H9 (cell line): ENCODE results near the gene PPM1G. TPM values are rescaled to one million over a fixed set of nuclear protein-coding genes. Genes with fewer than 3 reads are reported as not detected.
A peak's percentile ranks its signal among the peaks of the same experiment; 100 is the strongest.

Source experiments
- DNase-seq: peaks from one replicate; pipeline ENCODE4 v3.0.0-alpha.2; 2017
- H2AFZ ChIP-seq: one replicate; pipeline ENCODE4 v1.6.1; 2013; ENCODE audit warnings: mild to moderate bottlenecking, low read length, control low read depth, moderate library complexity
- H2AK5ac ChIP-seq: 2 replicates; pipeline ENCODE4 v1.6.1; 2013; ENCODE audit warnings: low read length, control low read depth, mixed read lengths; ENCODE audit not compliant: insufficient read length
- H2BK120ac ChIP-seq: one replicate; pipeline ENCODE4 v1.6.1; 2013; ENCODE audit warnings: low read depth, mild to moderate bottlenecking, low read length, control low read depth, inconsistent platforms; ENCODE audit not compliant: poor library complexity, severe bottlenecking
- H2BK12ac ChIP-seq: 2 replicates; pipeline ENCODE4 v1.6.1; 2013; ENCODE audit warnings: low read length, control low read depth, mixed read lengths, low read depth; ENCODE audit not compliant: insufficient read length
- H2BK15ac ChIP-seq: 2 replicates; pipeline ENCODE4 v1.6.1; 2013; ENCODE audit warnings: low read depth, low read length, control low read depth
- H2BK20ac ChIP-seq: one replicate; pipeline ENCODE4 v1.6.1; 2013; ENCODE audit warnings: low read depth, mild to moderate bottlenecking, low read length, control low read depth, inconsistent platforms; ENCODE audit not compliant: poor library complexity, severe bottlenecking
- H2BK5ac ChIP-seq: 2 replicates; pipeline ENCODE4 v1.6.1; 2013; ENCODE audit warnings: low read length, control low read depth, mixed read lengths; ENCODE audit not compliant: insufficient read length
- H3K14ac ChIP-seq: 2 replicates; pipeline ENCODE4 v1.6.1; 2013; ENCODE audit warnings: low read length, control low read depth; ENCODE audit not compliant: insufficient read depth
- H3K18ac ChIP-seq: 2 replicates; pipeline ENCODE4 v1.6.1; 2013; ENCODE audit warnings: low read depth, mild to moderate bottlenecking, mixed read lengths, low read length, control low read depth; ENCODE audit not compliant: insufficient read length
- H3K23ac ChIP-seq: 2 replicates; pipeline ENCODE4 v1.6.1; 2013; ENCODE audit warnings: low read length, control low read depth, mixed read lengths, low read depth; ENCODE audit not compliant: insufficient read length
- H3K23me2 ChIP-seq: 2 replicates; pipeline ENCODE4 v1.6.1; 2013; ENCODE audit warnings: low read depth, mild to moderate bottlenecking, mixed read lengths, low read length, control low read depth; ENCODE audit not compliant: insufficient read length, poor library complexity, severe bottlenecking
- H3K27ac ChIP-seq: 2 replicates; pipeline ENCODE4 v1.5.1; 2013; ENCODE audit warnings: low read length, control low read depth, mixed read lengths, low read depth; ENCODE audit not compliant: insufficient read length
- H3K27me3 ChIP-seq: 2 replicates; pipeline ENCODE4 v1.6.1; 2013; ENCODE audit warnings: low read length, control low read depth, inconsistent platforms; ENCODE audit not compliant: insufficient read depth
- H3K4ac ChIP-seq: 2 replicates; pipeline ENCODE4 v1.6.1; 2013; ENCODE audit warnings: low read depth, mild to moderate bottlenecking, control low read depth, inconsistent platforms, low read length, moderate library complexity
- H3K4me1 ChIP-seq: 2 replicates; pipeline ENCODE4 v1.6.1; 2013; ENCODE audit warnings: low read length, control low read depth, inconsistent platforms; ENCODE audit not compliant: insufficient read depth
- H3K4me2 ChIP-seq: 2 replicates; pipeline ENCODE4 v1.6.1; 2013; ENCODE audit warnings: low read length, control low read depth, mixed read lengths; ENCODE audit not compliant: insufficient read length, insufficient read depth
- H3K56ac ChIP-seq: 2 replicates; pipeline ENCODE4 v1.6.1; 2013; ENCODE audit warnings: low read depth, mild to moderate bottlenecking, mixed read lengths, low read length, control low read depth; ENCODE audit not compliant: insufficient read length
- H3K79me1 ChIP-seq: 2 replicates; pipeline ENCODE4 v1.6.1; 2013; ENCODE audit warnings: low read depth, mild to moderate bottlenecking, moderate library complexity, low read length, control low read depth, inconsistent platforms; ENCODE audit not compliant: insufficient read depth, poor library complexity, severe bottlenecking
- H3K79me2 ChIP-seq: 2 replicates; pipeline ENCODE4 v1.6.1; 2013; ENCODE audit warnings: low read length, control low read depth, inconsistent platforms; ENCODE audit not compliant: insufficient read depth
- H3K9ac ChIP-seq: 2 replicates; pipeline ENCODE4 v1.6.1; 2013; ENCODE audit warnings: low read length, control low read depth, mixed read lengths; ENCODE audit not compliant: insufficient read length; ENCODE audit errors: extremely low read depth
- H3K9me3 ChIP-seq: one replicate; pipeline ENCODE4 v1.6.1; 2013; ENCODE audit warnings: low read depth, low read length, inconsistent platforms; ENCODE audit not compliant: control insufficient read depth
- H3T11ph ChIP-seq: one replicate; pipeline ENCODE4 v1.6.1; 2013; ENCODE audit warnings: mild to moderate bottlenecking, low read length, control low read depth, inconsistent platforms
- H4K20me1 ChIP-seq: one replicate; pipeline ENCODE4 v1.6.1; 2013; ENCODE audit not compliant: control insufficient read depth, insufficient read length, insufficient read depth
- H4K5ac ChIP-seq: 2 replicates; pipeline ENCODE4 v1.6.1; 2013; ENCODE audit warnings: low read depth, mild to moderate bottlenecking, mixed read lengths, low read length, control low read depth; ENCODE audit not compliant: insufficient read length
- H4K8ac ChIP-seq: replicated peaks from 2 replicates; pipeline ENCODE4 v1.6.1; 2013; ENCODE audit warnings: low read length, control low read depth, mixed read lengths, low read depth; ENCODE audit not compliant: insufficient read length
- H4K91ac ChIP-seq: 2 replicates; pipeline ENCODE4 v1.6.1; 2013; ENCODE audit warnings: low read depth, mild to moderate bottlenecking, moderate library complexity, mixed read lengths, low read length, control low read depth; ENCODE audit not compliant: insufficient read length
- H3K27ac Mint-ChIP-seq, 3 experiments: 2 replicates in 2 of 3; 3 replicates in 1 of 3; pipeline ENCODE4 v1.8.0; 2020 to 2021; ENCODE audit warnings: mixed read lengths in 3 of 3, mild to moderate bottlenecking in 1 of 3, moderate library complexity in 1 of 3
- H3K27me3 Mint-ChIP-seq: 2 replicates; pipeline ENCODE4 v1.8.0; 2021; ENCODE audit warnings: low read depth, mild to moderate bottlenecking, moderate library complexity, mixed read lengths
- H3K36me3 Mint-ChIP-seq, 3 experiments: 2 replicates in 2 of 3; 3 replicates in 1 of 3; pipeline ENCODE4 v1.8.0; 2020 to 2021; ENCODE audit warnings: low read depth in 3 of 3, mixed read lengths in 3 of 3; ENCODE audit not compliant: insufficient read depth in 1 of 3
- H3K4me1 Mint-ChIP-seq, 2 experiments: 2 replicates each; pipeline ENCODE4 v1.8.0; 2020; ENCODE audit warnings: mixed read lengths in 2 of 2
- H3K4me3 Mint-ChIP-seq, 2 experiments: 2 replicates in 1 of 2; 3 replicates in 1 of 2; pipeline ENCODE4 v1.8.0; 2020 to 2021; ENCODE audit warnings: mild to moderate bottlenecking in 2 of 2, mixed read lengths in 2 of 2, moderate library complexity in 1 of 2
- H3K9me3 Mint-ChIP-seq, 2 experiments: 2 replicates in 1 of 2; 3 replicates in 1 of 2; pipeline ENCODE4 v1.8.0; 2020; ENCODE audit warnings: mild to moderate bottlenecking in 2 of 2, mixed read lengths in 2 of 2, moderate library complexity in 1 of 2
- CTCF ChIP-seq: fragments of 200-600 bp; sonication (generic); conservative IDR thresholded peaks from 3 replicates; pipeline ENCODE4 v1.8.0; 2021; ENCODE audit warnings: antibody characterized with exemption, mild to moderate bottlenecking
- WGBS: extraction: QIAGEN DNeasy Blood & Tissue Kit; methylation state at CpG from one replicate; pipeline ENCODE4 v1.1.7; 2013; ENCODE audit warnings: missing lambda C conversion rate, low lambda C conversion rate, mixed read lengths; ENCODE audit not compliant: insufficient read length; ENCODE audit errors: extremely low coverage; 5-methylcytosine and 5-hydroxymethylcytosine counted together
- total RNA-seq: library from RNA; stranded (reverse); gene quantifications from 2 replicates; pipeline ENCODE4 v1.2.1, GENCODE V29; 2021

The PPM1G gene
- total RNA-seq, 1 experiment from 2014 or later = 146 TPM

GRCh38 chr2:27376866-27377617 is 32.3 kb downstream of the PPM1G start:
- H2BK120ac ChIP-seq = no peak overlapping the region
- no peak overlapping the region for H2AFZ ChIP-seq
- H3K23ac ChIP-seq = no peak overlapping the region
- no peak overlapping the region for H4K91ac ChIP-seq
- no peak overlapping the region for H2BK15ac ChIP-seq
- DNase-seq = no peak
- no peaks in the 10 kb centered on the region for H3K79me1 ChIP-seq
- H3K23me2 ChIP-seq = peaks cover 12% of the 10 kb centered on the region
- no peak overlapping the region for H2BK5ac ChIP-seq
- H3T11ph ChIP-seq = no peak overlapping the region
- no peak overlapping the region; a peak in 1 of 5 replicates for H3K4me3 Mint-ChIP-seq
- no peaks in the 10 kb centered on the region for H3K9me3 ChIP-seq
- H3K9me3 Mint-ChIP-seq = no peaks in the 10 kb centered on the region
- no peak overlapping the region for H4K8ac ChIP-seq
- no peaks in the 10 kb centered on the region for H4K20me1 ChIP-seq
- no peak overlapping the region for H3K4me2 ChIP-seq
- H3K56ac ChIP-seq = no peak overlapping the region
- peak overlapping the region in 2 of 3 experiments; percentile 41 to 57; a peak in 2 of 7 replicates for H3K27ac Mint-ChIP-seq
- H3K14ac ChIP-seq = no peak overlapping the region
- H2BK20ac ChIP-seq = no peak overlapping the region
- H3K36me3 Mint-ChIP-seq = peaks cover 45 to 88% (median 80%) of the 10 kb centered on the region in 3 experiments; a peak in 6 of 7 replicates
- peaks cover 24 to 26% of the 10 kb centered on the region in 2 experiments for H3K4me1 Mint-ChIP-seq
- H2AK5ac ChIP-seq = no peak overlapping the region
- no peak overlapping the region for H3K18ac ChIP-seq
- no peak overlapping the region for H2BK12ac ChIP-seq
- H3K79me2 ChIP-seq = no peaks in the 10 kb centered on the region
- no peak overlapping the region for H4K5ac ChIP-seq
- H3K27ac ChIP-seq = no peak overlapping the region
- no peak overlapping the region for H3K4ac ChIP-seq
- TF ChIP-seq CTCF = no peak
- no peak overlapping the region for H3K9ac ChIP-seq
- no peaks in the 10 kb centered on the region for H3K27me3 ChIP-seq
- peaks cover 1% of the 10 kb centered on the region; the same call in 1 of the 2 replicates for H3K27me3 Mint-ChIP-seq
- WGBS = no CpG with 5 or more reads among the region's 10 CpGs
- H3K4me1 ChIP-seq = no peaks in the 10 kb centered on the region
